Erythroblast (primary cell): ENCODE measurements around the gene B3GALNT2.

Source experiments
- GATA1 ChIP-seq: IDR thresholded peaks from 2 replicates; pipeline ENCODE4 v1.6.1; 2011; ENCODE audit warnings: low read depth, mild to moderate bottlenecking, control low read depth, low read length, moderate library complexity
- POLR2A ChIP-seq: IDR thresholded peaks from 2 replicates; pipeline ENCODE4 v1.6.1; 2011; ENCODE audit warnings: mild to moderate bottlenecking, low read length

DNA sequence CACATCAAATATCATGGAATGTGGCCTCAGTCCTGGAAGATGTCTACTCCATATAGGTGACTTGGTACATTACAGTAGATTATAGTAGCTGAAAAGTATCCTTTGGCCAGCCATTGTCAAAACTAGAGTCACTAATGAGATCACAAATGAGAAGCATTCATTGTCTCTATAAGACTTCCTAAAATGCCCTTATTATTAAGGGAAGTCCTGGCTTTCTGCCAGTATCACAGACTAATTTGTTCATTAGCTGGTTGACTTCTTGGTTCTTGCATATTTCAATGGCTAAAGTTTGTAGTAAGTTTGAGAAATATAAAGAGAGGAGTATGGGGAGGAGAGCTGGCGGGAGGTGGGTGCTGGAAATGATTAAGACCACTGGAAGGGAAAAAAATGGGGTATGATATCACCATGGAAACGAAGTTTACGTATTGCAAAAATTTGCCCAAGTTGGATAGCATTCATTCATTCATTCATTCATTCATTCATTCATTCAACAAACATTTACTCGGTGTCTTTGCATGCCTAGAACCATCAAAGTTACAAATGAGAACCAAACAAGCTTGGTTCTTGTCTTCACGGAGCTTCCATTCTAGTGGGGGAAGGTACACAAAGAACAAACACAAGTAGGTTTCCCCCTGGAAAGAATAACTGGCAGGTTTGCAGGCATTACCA lies 11.7 kb upstream of the B3GALNT2 start:
- TF ChIP-seq POLR2A = no peak
- TF ChIP-seq GATA1 = no peak
